ENCODE data around the gene ASPN. TPM values are rescaled to one million over a fixed set of nuclear protein-coding genes. Genes with fewer than 3 reads are reported as not detected.

ASPN gene
- total and polyA plus RNA-seq, 8 donors, result 0.51 to 16.5 (median 1.8) TPM

DNA sequence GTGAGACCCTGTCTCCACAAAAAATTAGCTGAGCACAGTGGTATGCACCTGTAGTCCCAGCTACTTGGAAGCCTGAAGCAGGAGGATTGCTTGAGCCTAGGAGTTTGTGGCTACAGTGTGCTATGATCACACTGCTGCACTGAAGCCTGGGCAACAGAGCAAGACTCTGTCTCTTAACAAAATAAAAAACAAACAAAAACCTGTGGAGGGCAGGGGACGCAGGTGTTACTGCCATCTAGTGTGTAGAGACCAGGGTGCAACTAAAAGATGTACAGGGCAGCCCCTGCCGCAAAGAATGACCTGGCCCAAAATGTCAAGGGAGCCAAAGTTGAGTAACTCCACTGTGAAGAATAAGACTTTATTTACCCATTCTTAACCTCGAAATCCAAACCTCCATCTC, 27.1 kb downstream of the ASPN start:
- Histone ChIP-seq H3K27ac (no peak overlapping the region), H3K4me3 (no peak overlapping the region), H3K36me3 (no peaks in the 10 kb centered on the region), H3K27me3 (no peaks in the 10 kb centered on the region), H3K9me3 (no peaks in the 10 kb centered on the region), H3K4me1 (no peaks in the 10 kb centered on the region)
- ATAC-seq (no peak), FAIRE-seq (no peak), DNase-seq (no peak)
- TF ChIP-seq, protein P1, sequence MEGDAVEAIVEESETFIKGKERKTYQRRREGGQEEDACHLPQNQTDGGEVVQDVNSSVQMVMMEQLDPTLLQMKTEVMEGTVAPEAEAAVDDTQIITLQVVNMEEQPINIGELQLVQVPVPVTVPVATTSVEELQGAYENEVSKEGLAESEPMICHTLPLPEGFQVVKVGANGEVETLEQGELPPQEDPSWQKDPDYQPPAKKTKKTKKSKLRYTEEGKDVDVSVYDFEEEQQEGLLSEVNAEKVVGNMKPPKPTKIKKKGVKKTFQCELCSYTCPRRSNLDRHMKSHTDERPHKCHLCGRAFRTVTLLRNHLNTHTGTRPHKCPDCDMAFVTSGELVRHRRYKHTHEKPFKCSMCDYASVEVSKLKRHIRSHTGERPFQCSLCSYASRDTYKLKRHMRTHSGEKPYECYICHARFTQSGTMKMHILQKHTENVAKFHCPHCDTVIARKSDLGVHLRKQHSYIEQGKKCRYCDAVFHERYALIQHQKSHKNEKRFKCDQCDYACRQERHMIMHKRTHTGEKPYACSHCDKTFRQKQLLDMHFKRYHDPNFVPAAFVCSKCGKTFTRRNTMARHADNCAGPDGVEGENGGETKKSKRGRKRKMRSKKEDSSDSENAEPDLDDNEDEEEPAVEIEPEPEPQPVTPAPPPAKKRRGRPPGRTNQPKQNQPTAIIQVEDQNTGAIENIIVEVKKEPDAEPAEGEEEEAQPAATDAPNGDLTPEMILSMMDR (IDR thresholded peaks at IDR 0.05), result no peak
- intact Hi-C loops (cut with DNase I), result no loop called here
- WGBS, 2 donors, result 75 to 85% methylated on average over 3 of the region's 3 CpGs

DNA sequence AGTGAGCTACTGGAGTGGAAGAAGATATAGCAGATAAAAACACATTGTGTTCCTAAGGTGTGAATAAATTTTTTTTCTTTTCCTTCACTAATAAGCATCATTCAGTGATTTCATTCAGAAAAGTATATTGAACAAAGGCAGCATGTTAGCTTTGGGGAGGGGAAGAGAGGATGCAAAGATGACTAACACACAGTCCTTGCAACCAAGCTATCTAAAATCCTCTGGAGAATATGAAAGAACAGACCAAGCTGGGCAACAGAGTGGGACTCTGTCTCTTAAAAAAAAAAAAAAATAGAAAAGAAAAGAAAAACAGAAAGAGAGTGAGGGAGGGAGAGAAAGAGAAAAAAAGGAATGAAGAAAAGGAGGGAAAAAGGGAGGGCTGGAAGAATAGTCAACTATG, 35.8 kb downstream of the ASPN start:
- ATAC-seq (no peak), DNase-seq (no peak), FAIRE-seq (no peak)
- TF ChIP-seq, protein P1 (IDR thresholded peaks at IDR 0.05), result no peak
- intact Hi-C loops (cut with DNase I), result no loop called here
- Histone ChIP-seq H3K27ac (no peak overlapping the region), H3K4me3 (no peak overlapping the region), H3K4me1 (no peaks in the 10 kb centered on the region), H3K27me3 (no peaks in the 10 kb centered on the region), H3K9me3 (no peaks in the 10 kb centered on the region), H3K36me3 (no peaks in the 10 kb centered on the region)

DNA sequence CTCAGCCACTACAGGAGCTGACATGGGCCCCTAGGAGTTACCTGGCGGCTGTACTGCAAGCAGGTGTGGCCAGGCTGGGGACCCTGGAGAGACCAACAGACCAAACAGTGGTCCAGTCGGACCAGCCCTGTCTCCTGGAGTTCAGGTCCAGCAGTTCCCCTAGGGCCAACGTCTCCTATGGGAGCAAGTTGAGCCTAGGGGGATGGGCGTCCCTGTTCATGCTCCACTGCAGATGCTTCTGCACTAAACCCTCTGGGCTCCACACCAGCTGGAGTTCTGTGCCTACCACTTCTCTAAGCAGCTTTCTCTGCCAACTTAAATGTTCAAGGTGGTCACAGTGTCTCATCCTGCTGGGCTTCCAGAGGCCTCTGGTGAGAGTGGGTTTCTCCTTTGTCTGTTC, 37.5 kb downstream of the ASPN start:
- 78 to 87% methylated on average over 4 of the region's 4 CpGs for WGBS, 2 donors
- FAIRE-seq (no peak), DNase-seq (no peak), ATAC-seq (no peak)
- no peaks in the 10 kb centered on the region for H3K27me3 ChIP-seq
- H3K36me3 ChIP-seq, result no peaks in the 10 kb centered on the region
- H3K27ac ChIP-seq, result no peak overlapping the region
- H3K9me3 ChIP-seq, result no peaks in the 10 kb centered on the region
- TF ChIP-seq, protein P1 (IDR thresholded peaks at IDR 0.05), result no peak
- H3K4me3 ChIP-seq, result no peak overlapping the region
- intact Hi-C loops (cut with DNase I), result no loop called here
- H3K4me1 ChIP-seq, result no peaks in the 10 kb centered on the region

DNA sequence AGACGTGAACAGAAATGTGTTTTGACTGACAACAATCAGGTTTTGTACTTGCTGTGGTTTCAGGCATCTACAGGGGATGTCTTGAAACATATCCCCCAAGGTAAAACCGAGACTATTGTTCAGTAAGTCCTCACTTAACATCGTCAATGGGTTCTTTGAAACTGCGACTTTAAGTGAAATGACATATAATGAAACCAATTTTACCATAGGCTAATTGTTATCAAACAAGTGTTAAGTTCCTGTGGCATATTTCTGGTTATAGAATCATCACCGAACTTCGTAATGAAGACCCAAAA, 41.6 kb downstream of the ASPN start:
- DNase-seq, result no peak

DNA sequence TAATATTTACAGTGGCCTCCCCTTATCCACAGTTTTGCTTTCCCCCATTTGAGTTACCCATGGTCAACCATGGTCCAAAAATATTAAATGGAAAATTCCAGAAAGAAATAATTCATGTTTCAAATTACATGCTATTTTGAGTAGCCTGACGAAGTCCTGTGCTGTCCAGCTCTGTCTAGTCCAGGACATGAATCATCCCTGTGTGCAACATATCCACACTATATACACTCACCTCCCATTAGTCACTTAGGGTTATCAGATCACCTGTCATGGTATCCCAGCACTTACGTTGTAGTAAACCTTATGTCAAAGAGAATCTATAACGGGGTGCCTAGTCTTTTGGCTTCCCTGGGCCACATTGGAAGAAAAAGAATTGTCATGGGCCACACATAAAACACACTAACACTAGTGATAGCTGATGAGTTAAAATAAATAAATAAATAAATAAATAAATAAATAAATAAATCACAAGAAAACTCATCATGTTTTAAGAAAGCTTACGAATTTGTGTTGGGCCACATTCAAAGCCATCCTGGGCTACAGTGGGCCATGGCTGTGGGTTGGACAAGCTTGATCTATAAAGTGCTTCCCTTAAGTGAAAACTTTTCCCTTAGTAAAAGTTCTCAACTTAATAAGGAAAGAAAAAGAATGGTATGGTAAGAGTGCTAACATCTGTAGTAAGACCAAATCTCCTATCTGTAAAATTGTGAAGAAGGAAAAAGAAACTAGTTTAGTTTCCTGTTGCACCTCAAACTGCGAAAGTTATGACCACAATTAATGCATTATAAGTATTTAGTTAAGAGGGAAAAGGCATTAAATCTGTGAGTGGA, 42.2 kb downstream of the ASPN start:
- Histone ChIP-seq H3K36me3 (no peaks in the 10 kb centered on the region), H3K9me3 (no peaks in the 10 kb centered on the region), H3K27ac (no peak overlapping the region), H3K4me1 (no peaks in the 10 kb centered on the region), H3K4me3 (no peak overlapping the region), H3K27me3 (no peaks in the 10 kb centered on the region)
- intact Hi-C loops (cut with DNase I), result no loop called here
- TF ChIP-seq, protein P1 (IDR thresholded peaks at IDR 0.05), result no peak
- WGBS, 2 donors, result 83 to 87% methylated on average over 5 of the region's 5 CpGs
- no peak for ATAC-seq
- FAIRE-seq, result no peak
- no peak for DNase-seq

More for the DNA sequence above, 41.6 kb downstream of the ASPN start:
- TF ChIP-seq, protein P1 (IDR thresholded peaks at IDR 0.05), result no peak
- intact Hi-C loops (cut with DNase I), result no loop called here
- no peaks in the 10 kb centered on the region for H3K9me3 ChIP-seq
- no peaks in the 10 kb centered on the region for H3K4me1 ChIP-seq
- H3K27me3 ChIP-seq, result no peaks in the 10 kb centered on the region
- H3K27ac ChIP-seq, result no peak overlapping the region
- no peaks in the 10 kb centered on the region for H3K36me3 ChIP-seq
- FAIRE-seq (no peak), ATAC-seq (no peak)
- 83 to 94% methylated on average over 6 of the region's 6 CpGs for WGBS, 2 donors
- no peak overlapping the region for H3K4me3 ChIP-seq
